Ishikawa (cell line): ENCODE measurements around the gene FOXP1.

ENCODE experiments used
- CEBPB ChIP-seq: IDR thresholded peaks from 2 replicates; pipeline ENCODE4 v1.6.1; 2012
- CREB1 ChIP-seq: IDR thresholded peaks from 2 replicates; pipeline ENCODE4 v1.6.1; 2012; ENCODE audit warnings: low read depth
- MAX ChIP-seq: IDR thresholded peaks from 2 replicates; pipeline ENCODE4 v1.6.1; 2012
- NFIC ChIP-seq: IDR thresholded peaks from 2 replicates; pipeline ENCODE4 v1.6.1; 2012
- TAF1 ChIP-seq: IDR thresholded peaks from 2 replicates; pipeline ENCODE4 v1.6.1; 2012; ENCODE audit warnings: low read depth, mild to moderate bottlenecking

GRCh38 chr3:71442652-71443042 lies 140.9 kb downstream of the FOXP1 start:
- TF ChIP-seq TAF1, result no peak
- no peak for TF ChIP-seq CREB1
- TF ChIP-seq MAX, result no peak
- no peak for TF ChIP-seq CEBPB
- no peak for TF ChIP-seq NFIC
